Sigmoid colon (tissue), 7 donors: ENCODE measurements around the gene NTNG1. TPM values are rescaled to one million over a fixed set of nuclear protein-coding genes. Genes with fewer than 3 reads are reported as not detected.

Experiments used
- DNase-seq: peaks from one replicate; pipeline ENCODE4 v3.0.0-alpha.2; 2019
- H3K27ac ChIP-seq, 4 donors: fragments of 200-600 bp; sonication (generic); one replicate each; pipeline ENCODE4 v1.5.1; 2016 to 2019; ENCODE audit warnings: mild to moderate bottlenecking in 1 of 4
- H3K27me3 ChIP-seq, 3 donors: fragments of 200-600 bp; sonication (generic); one replicate each; pipeline ENCODE4 v1.5.1; 2019; ENCODE audit warnings: mild to moderate bottlenecking in 1 of 3
- H3K36me3 ChIP-seq, 4 donors: fragments of 200-600 bp; sonication (generic); one replicate each; pipeline ENCODE4 v1.5.1; 2016 to 2019
- H3K4me1 ChIP-seq, 4 donors: fragments of 200-600 bp; sonication (generic); one replicate each; pipeline ENCODE4 v1.5.1; 2017 to 2019
- H3K4me3 ChIP-seq, 4 donors: fragments of 200-600 bp; sonication (generic); one replicate each; pipeline ENCODE4 v1.5.1; 2017 to 2019; ENCODE audit warnings: mild to moderate bottlenecking in 2 of 4, moderate library complexity in 1 of 4
- H3K9me3 ChIP-seq, 4 donors: fragments of 200-600 bp in 3 of 4; sonication (generic) in 3 of 4; one replicate each; pipeline versions ENCODE4 v1.5.1 to v1.6.1; 2013 to 2019
- CTCF ChIP-seq, 4 experiments: fragments of 450-650 bp in 3 of 4; fragments of 200-600 bp in 1 of 4; IDR thresholded peaks; one replicate each; pipeline ENCODE4 v1.5.1; 2016 to 2019; ENCODE audit warnings: antibody characterized with exemption in 4 of 4, mild to moderate bottlenecking in 3 of 4, moderate library complexity in 2 of 4
- EP300 ChIP-seq, 4 donors: sonication (generic); formaldehyde crosslinking; IDR thresholded peaks; one replicate each; pipeline ENCODE4 v1.6.1; 2017; ENCODE audit warnings: antibody characterized with exemption in 4 of 4
- POLR2A ChIP-seq, 2 donors: fragments of 450-650 bp; IDR thresholded peaks; one replicate each; pipeline ENCODE4 v1.6.1; 2016; ENCODE audit warnings: antibody characterized with exemption in 2 of 2, mild to moderate bottlenecking in 2 of 2, moderate library complexity in 2 of 2
- POLR2AphosphoS5 ChIP-seq, 4 donors: sonication (generic); formaldehyde crosslinking; IDR thresholded peaks; one replicate each; pipeline ENCODE4 v1.6.1; 2017; ENCODE audit warnings: antibody characterized with exemption in 4 of 4
- WGBS, 2 donors: extraction: QIAGEN DNeasy Blood & Tissue Kit; methylation state at CpG; one replicate each; pipeline ENCODE4 v1.1.7; 2013; 5-methylcytosine and 5-hydroxymethylcytosine counted together
- intact Hi-C: fragments of 100-400 bp; cut with DNase I; formaldehyde crosslinking; loops from one replicate; pipeline ENCODE4 v1.15.1; 2023
- polyA plus RNA-seq, 3 donors: library from polyadenylated mRNA; stranded (reverse); fragments of 200-250 nt; gene quantifications; one replicate each; pipeline ENCODE4 v1.2.3, GENCODE V29; 2013
- total RNA-seq, 4 donors: library from RNA; depleted of rRNA; stranded (reverse); fragments of >200 nt; gene quantifications; one replicate each; pipeline ENCODE4 v1.1.0, GENCODE V29; 2016
- donor health status: healthy with polysubstance abuse.
- donor health status: Bipolar disorder and iron deficiency.
- donor health status: healthy.

Gene NTNG1
- total and polyA plus RNA-seq, 7 donors = under 0.01 to 32.5 (median 9.5) TPM; not detected in 1

- intact Hi-C loops = loop anchor here (2.0 to 5.0 kb wide), 3 partner anchors 85 to 610 kb away; partner anchors contain the start of gene PRMT6
- WGBS, 2 donors = 1% methylated on average over 5 of the region's 5 CpGs
Measured at GRCh38 chr1:107142140-107142542, 1.3 kb downstream of the NTNG1 start.

GRCh38 chr1:107142666-107143065 lies 1.8 kb downstream of the NTNG1 start:
- no peaks in the 10 kb centered on the region for H3K27me3 ChIP-seq
- no peak for DNase-seq
- no peaks in the 10 kb centered on the region for H3K36me3 ChIP-seq
- H3K4me1 ChIP-seq = peaks cover 0 to 21% (median 15%) of the 10 kb centered on the region in 4 donors
- no peak overlapping the region for H3K4me3 ChIP-seq
- intact Hi-C loops = loop anchor here (2.0 to 5.0 kb wide), 3 partner anchors 86 to 610 kb away; partner anchors contain the start of gene PRMT6
- TF ChIP-seq EP300 (IDR thresholded peaks at IDR 0.05) = no peak
- TF ChIP-seq CTCF (IDR thresholded peaks at IDR 0.05) = no peak
- no peak for TF ChIP-seq POLR2A (IDR thresholded peaks at IDR 0.05)
- TF ChIP-seq POLR2AphosphoS5 (IDR thresholded peaks at IDR 0.05) = no peak
- 57 to 71% methylated on average over 2 of the region's 2 CpGs for WGBS, 2 donors
- no peak overlapping the region for H3K27ac ChIP-seq
- peaks cover 0 to 2% (median 0%) of the 10 kb centered on the region in 4 donors for H3K9me3 ChIP-seq

More at GRCh38 chr1:107142140-107142542, 1.3 kb downstream of the NTNG1 start:
- DNase-seq = no peak
- peaks cover 0 to 2% (median 0%) of the 10 kb centered on the region in 4 donors for H3K9me3 ChIP-seq
- H3K36me3 ChIP-seq = no peaks in the 10 kb centered on the region
- peak overlapping the region; percentile 58 to 73 (median 68) for H3K4me3 ChIP-seq
- H3K4me1 ChIP-seq = peaks cover 0 to 21% (median 15%) of the 10 kb centered on the region in 4 donors
- H3K27me3 ChIP-seq = no peaks in the 10 kb centered on the region
- no peak for TF ChIP-seq EP300 (IDR thresholded peaks at IDR 0.05)
- TF ChIP-seq CTCF (IDR thresholded peaks at IDR 0.05) = peak; percentile 20 to 71 (median 38)
- peak overlapping the region in 2 of 4 donors; percentile 49 to 73 for H3K27ac ChIP-seq

DNA sequence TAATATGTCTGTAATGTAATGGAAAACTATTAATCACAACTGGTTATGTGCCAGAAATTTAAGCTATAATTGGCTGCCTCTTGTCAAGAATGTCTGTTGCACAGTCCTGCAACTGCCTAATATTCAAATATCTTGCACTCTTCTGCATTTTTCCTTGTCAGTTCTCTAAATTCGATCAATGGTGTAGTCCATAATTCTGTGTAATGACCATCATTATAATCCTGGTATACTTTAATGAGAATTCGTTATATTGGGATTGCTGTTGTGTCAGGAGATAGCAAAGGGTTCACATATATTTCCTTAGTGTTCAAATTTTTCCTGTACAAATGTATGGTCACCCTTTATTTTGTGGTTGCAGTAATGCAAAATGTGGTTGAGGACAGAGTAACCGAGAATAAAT lies 4.8 kb downstream of the NTNG1 start:
- H3K27me3 ChIP-seq = no peaks in the 10 kb centered on the region
- 67 to 86% methylated on average over 3 of the region's 3 CpGs for WGBS, 2 donors
- intact Hi-C loops = no loop called here
- H3K4me1 ChIP-seq = peaks cover 0 to 17% (median 11%) of the 10 kb centered on the region in 4 donors
- no peak overlapping the region for H3K4me3 ChIP-seq
- no peaks in the 10 kb centered on the region for H3K9me3 ChIP-seq
- TF ChIP-seq EP300 (IDR thresholded peaks at IDR 0.05) = no peak
- no peak for TF ChIP-seq POLR2AphosphoS5 (IDR thresholded peaks at IDR 0.05)
- TF ChIP-seq CTCF (IDR thresholded peaks at IDR 0.05) = no peak
- TF ChIP-seq POLR2A (IDR thresholded peaks at IDR 0.05) = no peak
- no peak for DNase-seq
- H3K36me3 ChIP-seq = no peaks in the 10 kb centered on the region
- no peak overlapping the region for H3K27ac ChIP-seq

GRCh38 chr1:107147843-107148242 lies 7.0 kb downstream of the NTNG1 start:
- TF ChIP-seq EP300 (IDR thresholded peaks at IDR 0.05) = no peak
- TF ChIP-seq POLR2AphosphoS5 (IDR thresholded peaks at IDR 0.05) = no peak
- TF ChIP-seq CTCF (IDR thresholded peaks at IDR 0.05) = no peak
- TF ChIP-seq POLR2A (IDR thresholded peaks at IDR 0.05) = no peak
- intact Hi-C loops = no loop called here
- peaks cover 0 to 9% (median 4%) of the 10 kb centered on the region in 4 donors for H3K4me1 ChIP-seq
- no peak for DNase-seq
- no peak overlapping the region for H3K4me3 ChIP-seq
- WGBS, 2 donors = 55 to 84% methylated on average over 6 of the region's 6 CpGs
- H3K36me3 ChIP-seq = no peaks in the 10 kb centered on the region
- no peaks in the 10 kb centered on the region for H3K27me3 ChIP-seq
- no peaks in the 10 kb centered on the region for H3K9me3 ChIP-seq
- H3K27ac ChIP-seq = no peak overlapping the region

DNA sequence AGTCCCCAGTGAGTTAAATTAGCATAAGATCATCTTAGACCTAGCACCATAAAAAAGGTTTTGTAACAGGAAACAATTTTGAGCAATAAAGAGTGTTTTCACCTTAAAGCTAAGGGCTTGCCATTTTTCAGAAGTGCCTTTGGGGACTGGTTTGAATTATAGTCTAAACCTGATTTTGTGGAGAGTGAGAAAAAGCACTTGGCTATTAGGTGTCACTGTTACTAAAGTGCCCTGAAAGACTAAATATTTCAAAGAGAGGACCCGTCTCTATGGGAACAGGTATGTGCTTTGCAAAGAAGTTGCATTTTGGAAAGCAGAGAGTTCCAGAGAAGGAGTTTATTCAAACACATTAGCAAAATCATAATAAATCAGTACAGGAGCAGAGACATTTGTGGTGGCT lies 9.1 kb downstream of the NTNG1 start:
- Histone ChIP-seq H3K4me3 (no peak overlapping the region), H3K9me3 (no peaks in the 10 kb centered on the region), H3K4me1 (peaks cover 0 to 9% (median 4%) of the 10 kb centered on the region in 4 donors), H3K27ac (no peak overlapping the region), H3K36me3 (no peaks in the 10 kb centered on the region), H3K27me3 (no peaks in the 10 kb centered on the region)
- WGBS, 2 donors = 78 to 84% methylated on average over 1 of the region's 1 CpG
- no peak for DNase-seq
- TF ChIP-seq EP300 (IDR thresholded peaks at IDR 0.05) (no peak), POLR2AphosphoS5 (IDR thresholded peaks at IDR 0.05) (no peak), POLR2A (IDR thresholded peaks at IDR 0.05) (no peak), CTCF (IDR thresholded peaks at IDR 0.05) (no peak)
- intact Hi-C loops = no loop called here
